A673 (cell line): ENCODE data around the gene ZSCAN16.

Experiments used
- CTCF ChIP-seq: fragments of 300-800, 200-600 bp; sonication (generic); conservative IDR thresholded peaks from 2 replicates; pipeline ENCODE4 v1.5.1; 2017; ENCODE audit warnings: low read depth, mild to moderate bottlenecking, antibody characterized with exemption, low read length, moderate library complexity, mixed read lengths
- EZH2 ChIP-seq: fragments of 200-600 bp; sonication (generic); IDR thresholded peaks from 2 replicates; pipeline ENCODE4 v1.6.1; 2017; ENCODE audit warnings: borderline replicate concordance, low read depth, mild to moderate bottlenecking, mixed read lengths, antibody characterized with exemption, low read length; ENCODE audit not compliant: poor library complexity, severe bottlenecking

- TF ChIP-seq CTCF (no peak), EZH2 (no peak)
Measured at GRCh38 chr6:28172006-28172405, 47.6 kb downstream of the ZSCAN16 start.
